SH-SY5Y (cell line): ENCODE results near the gene AKR1B1.

Source experiments
- GATA2 ChIP-seq: IDR thresholded peaks from 2 replicates; pipeline ENCODE4 v1.6.1; 2011; ENCODE audit warnings: mild to moderate bottlenecking, low read depth, low read length
- GATA3 ChIP-seq: IDR thresholded peaks from 2 replicates; pipeline ENCODE4 v1.6.1; 2011; ENCODE audit warnings: low read depth, mild to moderate bottlenecking, low read length, moderate library complexity

GRCh38 chr7:134505856-134506255 is 47.0 kb upstream of the AKR1B1 start:
- no peak for TF ChIP-seq GATA3
- TF ChIP-seq GATA2: no peak
